PC-9 (cell line): ENCODE results near the gene SLX4. TPM values are rescaled to one million over a fixed set of nuclear protein-coding genes. Genes with fewer than 3 reads are reported as not detected.

ENCODE experiments used
- BruUV-seq: library from RNA; stranded (reverse); fragments of 400-500 nt; replicated peaks from 2 replicates; lab custom pipeline; 2021; lab: Mats Ljungman, UMichigan
- CTCF ChIA-PET: fragments of 300-600 bp; sonication (Branson Sonifier 250); formaldehyde crosslinking; loops from one replicate; lab custom pipeline; 2022; ENCODE audit warnings: antibody characterized with exemption; lab: Charles Lee
- POLR2A ChIA-PET: fragments of 300-600 bp; sonication (Branson Sonifier 250); formaldehyde crosslinking; loops from one replicate; lab custom pipeline; 2022; ENCODE audit warnings: antibody characterized with exemption; ENCODE audit not compliant: unreplicated experiment; lab: Charles Lee
- DNase-seq, 2 experiments: peaks; one replicate each; pipeline versions ENCODE4 v3.0.0 to v3.0.0-alpha.2; 2015 to 2022; ENCODE audit warnings: mixed read lengths in 1 of 2
- H2AFZ ChIP-seq: fragments of 200-600 bp; sonication (generic); 2 replicates; pipeline ENCODE4 v1.8.1; 2017; ENCODE audit warnings: antibody characterized with exemption
- H3F3A ChIP-seq: fragments of 200-600 bp; sonication (generic); 2 replicates; pipeline ENCODE4 v1.8.1; 2017; ENCODE audit warnings: antibody characterized with exemption, mild to moderate bottlenecking, low read depth; ENCODE audit not compliant: insufficient read depth
- H3K27ac ChIP-seq: fragments of 200-600 bp; sonication (generic); 2 replicates; pipeline ENCODE4 v1.6.1; 2016; ENCODE audit warnings: mixed run types
- H3K27me3 ChIP-seq: fragments of 200-600 bp; sonication (generic); 2 replicates; pipeline ENCODE4 v1.6.1; 2016; ENCODE audit warnings: low read depth, mixed run types; ENCODE audit not compliant: insufficient read depth
- H3K36me3 ChIP-seq: fragments of 200-600 bp; sonication (generic); 2 replicates; pipeline ENCODE4 v1.6.1; 2016; ENCODE audit warnings: low read depth, mixed run types
- H3K4me1 ChIP-seq: fragments of 200-600 bp; sonication (generic); replicated peaks from 2 replicates; pipeline ENCODE4 v1.6.1; 2016; ENCODE audit warnings: mixed run types; ENCODE audit not compliant: insufficient read depth
- H3K4me2 ChIP-seq: fragments of 200-600 bp; sonication (generic); 2 replicates; pipeline ENCODE4 v1.6.1; 2017; ENCODE audit warnings: mixed run types
- H3K4me3 ChIP-seq: fragments of 200-600 bp; sonication (generic); 2 replicates; pipeline ENCODE4 v1.6.1; 2016; ENCODE audit warnings: mixed run types
- H3K79me2 ChIP-seq: fragments of 200-600 bp; sonication (generic); 2 replicates; pipeline ENCODE4 v1.6.1; 2017; ENCODE audit warnings: low read depth, mixed run types
- H3K9me2 ChIP-seq: fragments of 200-600 bp; sonication (generic); 2 replicates; pipeline ENCODE4 v1.8.1; 2017; ENCODE audit warnings: mild to moderate bottlenecking; ENCODE audit not compliant: insufficient read depth
- H3K9me3 ChIP-seq: fragments of 200-600 bp; sonication (generic); 2 replicates; pipeline ENCODE4 v1.8.1; 2016; ENCODE audit warnings: low read depth; ENCODE audit not compliant: insufficient read depth
- H4K20me1 ChIP-seq: fragments of 200-600 bp; sonication (generic); 2 replicates; pipeline ENCODE4 v1.8.1; 2017; ENCODE audit not compliant: insufficient read depth
- EZH2 ChIP-seq: fragments of 200-600 bp; sonication (generic); IDR thresholded peaks from 2 replicates; pipeline ENCODE4 v1.8.0; 2017; ENCODE audit warnings: antibody characterized with exemption, low read depth
- intact Hi-C: fragments of 100-400 bp; cut with micrococcal nuclease; formaldehyde crosslinking; loops from one replicate; pipeline ENCODE4 v1.10.0; 2022; ENCODE audit not compliant: unreplicated experiment
- total RNA-seq: library from RNA; stranded (reverse); gene quantifications from 2 replicates; pipeline ENCODE4 v1.2.3, GENCODE V29; 2021
- TF ChIP-seq, protein P1 (sequence below): fragments of 200-600 bp; sonication (generic); conservative IDR thresholded peaks from 2 replicates; pipeline ENCODE4 v1.6.1; 2017; ENCODE audit warnings: mixed run types, antibody characterized with exemption, mild to moderate bottlenecking, moderate library complexity

The SLX4 gene
- total RNA-seq, 1 experiment from 2014 or later, result 13.8 TPM

DNA sequence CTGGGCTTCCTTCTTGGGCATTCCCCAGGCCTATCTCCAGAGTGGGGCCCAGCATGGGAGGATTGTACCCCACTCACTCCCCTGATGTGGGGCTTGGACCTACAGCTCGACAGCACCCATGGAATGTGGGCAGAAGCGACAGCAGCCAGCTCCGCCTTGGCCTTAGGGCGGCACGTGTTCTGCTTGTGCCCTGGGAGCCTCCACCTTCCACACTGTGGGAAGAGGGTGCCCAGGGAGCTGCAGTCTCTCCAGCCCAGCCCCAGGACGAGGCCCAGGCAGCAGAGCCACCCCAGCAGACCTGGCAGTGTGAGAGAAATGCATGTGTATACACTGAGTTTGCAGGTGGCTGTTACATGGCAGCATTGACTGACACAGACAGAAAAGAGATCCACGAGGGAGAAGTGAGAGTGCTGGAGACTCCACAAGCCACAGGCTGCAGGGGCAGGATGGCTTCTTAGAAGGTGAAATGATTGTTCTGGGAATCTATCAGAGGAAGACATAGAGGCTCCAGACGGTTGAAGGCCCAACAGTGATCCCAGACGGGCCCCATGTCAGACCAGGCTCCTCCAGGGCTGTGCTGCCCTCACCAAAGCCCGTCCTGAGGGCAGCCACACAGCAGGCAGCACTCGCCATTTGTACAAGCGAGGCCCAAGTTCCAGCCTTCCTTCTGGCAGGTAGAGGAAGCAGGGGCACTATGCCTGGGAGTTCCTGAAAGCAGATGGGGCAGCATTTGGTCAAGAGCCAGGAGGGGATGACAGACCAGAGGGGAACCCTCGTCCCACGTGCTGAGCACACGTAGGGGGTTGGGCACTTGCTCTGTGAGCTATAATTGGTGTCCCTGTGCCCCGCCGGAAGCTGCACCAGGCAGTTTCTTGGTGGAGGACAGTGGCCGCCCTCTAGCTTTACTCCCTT lies 40.3 kb upstream of the SLX4 start:
- H3F3A ChIP-seq, result peaks cover 31% of the 10 kb centered on the region
- no TSS peak for BruUV-seq
- no peaks in the 10 kb centered on the region for H3K27me3 ChIP-seq
- H3K27ac ChIP-seq, result no peak overlapping the region
- no peak overlapping the region for H3K4me2 ChIP-seq
- ChIA-PET POLR2A (no interaction called here), CTCF (no interaction called here)
- H3K9me3 ChIP-seq, result no peaks in the 10 kb centered on the region
- H3K9me2 ChIP-seq, result no peaks in the 10 kb centered on the region
- H3K4me3 ChIP-seq, result no peak overlapping the region
- H4K20me1 ChIP-seq, result peaks cover 13% of the 10 kb centered on the region; the same call in 1 of the 2 replicates
- H3K4me1 ChIP-seq, result peaks cover 13% of the 10 kb centered on the region
- intact Hi-C loops, result no loop called here
- no peak overlapping the region for H2AFZ ChIP-seq
- no peaks in the 10 kb centered on the region for H3K79me2 ChIP-seq
- no peak for TF ChIP-seq EZH2
- TF ChIP-seq, protein P1, sequence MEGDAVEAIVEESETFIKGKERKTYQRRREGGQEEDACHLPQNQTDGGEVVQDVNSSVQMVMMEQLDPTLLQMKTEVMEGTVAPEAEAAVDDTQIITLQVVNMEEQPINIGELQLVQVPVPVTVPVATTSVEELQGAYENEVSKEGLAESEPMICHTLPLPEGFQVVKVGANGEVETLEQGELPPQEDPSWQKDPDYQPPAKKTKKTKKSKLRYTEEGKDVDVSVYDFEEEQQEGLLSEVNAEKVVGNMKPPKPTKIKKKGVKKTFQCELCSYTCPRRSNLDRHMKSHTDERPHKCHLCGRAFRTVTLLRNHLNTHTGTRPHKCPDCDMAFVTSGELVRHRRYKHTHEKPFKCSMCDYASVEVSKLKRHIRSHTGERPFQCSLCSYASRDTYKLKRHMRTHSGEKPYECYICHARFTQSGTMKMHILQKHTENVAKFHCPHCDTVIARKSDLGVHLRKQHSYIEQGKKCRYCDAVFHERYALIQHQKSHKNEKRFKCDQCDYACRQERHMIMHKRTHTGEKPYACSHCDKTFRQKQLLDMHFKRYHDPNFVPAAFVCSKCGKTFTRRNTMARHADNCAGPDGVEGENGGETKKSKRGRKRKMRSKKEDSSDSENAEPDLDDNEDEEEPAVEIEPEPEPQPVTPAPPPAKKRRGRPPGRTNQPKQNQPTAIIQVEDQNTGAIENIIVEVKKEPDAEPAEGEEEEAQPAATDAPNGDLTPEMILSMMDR, result no peak
- H3K36me3 ChIP-seq, result peaks cover 13% of the 10 kb centered on the region; the same call in 1 of the 2 replicates
- no peak for DNase-seq

DNA sequence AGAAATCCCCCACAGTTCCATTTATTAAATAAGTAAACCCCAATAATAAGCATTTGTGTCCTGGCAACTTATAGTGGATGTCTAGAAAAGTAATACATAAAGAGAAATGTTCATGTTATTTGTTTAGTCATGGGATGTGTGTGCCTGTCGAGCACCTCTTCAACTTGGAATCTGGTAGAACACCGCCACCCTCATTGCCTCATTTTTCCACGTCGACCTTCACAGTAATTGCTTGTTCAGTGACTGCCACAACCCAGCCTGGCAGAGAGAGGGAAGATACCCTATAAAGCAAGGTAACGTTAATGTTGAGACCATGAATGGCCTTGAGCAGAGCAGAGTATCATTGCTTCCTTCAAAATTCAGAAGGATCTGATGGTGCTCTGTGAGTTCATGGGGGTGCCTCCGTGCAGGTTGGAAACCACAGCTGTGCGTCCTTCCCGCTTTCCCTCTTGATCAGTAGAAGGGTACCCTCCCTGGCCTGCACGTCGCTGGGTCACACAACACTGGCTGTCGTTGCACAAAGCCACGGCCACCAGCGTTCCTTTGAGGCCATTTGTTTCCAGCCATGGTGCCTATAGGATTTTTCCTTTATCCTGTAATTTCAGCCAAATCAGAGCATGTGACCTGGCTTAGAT lies 39.3 kb upstream of the SLX4 start:
- Histone ChIP-seq H4K20me1 (peaks cover 15% of the 10 kb centered on the region; the same call in 1 of the 2 replicates), H3K9me2 (no peaks in the 10 kb centered on the region), H3K36me3 (peaks cover 11% of the 10 kb centered on the region; the same call in 1 of the 2 replicates), H3K27me3 (no peaks in the 10 kb centered on the region), H3F3A (peaks cover 38% of the 10 kb centered on the region), H3K4me1 (peaks cover 19% of the 10 kb centered on the region), H3K9me3 (no peaks in the 10 kb centered on the region), H2AFZ (no peak overlapping the region), H3K27ac (no peak overlapping the region), H3K4me2 (no peak overlapping the region), H3K79me2 (no peaks in the 10 kb centered on the region), H3K4me3 (no peak overlapping the region)
- ChIA-PET CTCF (no interaction called here), POLR2A (no interaction called here)
- TF ChIP-seq EZH2, result no peak
- TF ChIP-seq, protein P1, result no peak
- BruUV-seq, result no TSS peak
- intact Hi-C loops, result no loop called here
- DNase-seq, result no peak

DNA sequence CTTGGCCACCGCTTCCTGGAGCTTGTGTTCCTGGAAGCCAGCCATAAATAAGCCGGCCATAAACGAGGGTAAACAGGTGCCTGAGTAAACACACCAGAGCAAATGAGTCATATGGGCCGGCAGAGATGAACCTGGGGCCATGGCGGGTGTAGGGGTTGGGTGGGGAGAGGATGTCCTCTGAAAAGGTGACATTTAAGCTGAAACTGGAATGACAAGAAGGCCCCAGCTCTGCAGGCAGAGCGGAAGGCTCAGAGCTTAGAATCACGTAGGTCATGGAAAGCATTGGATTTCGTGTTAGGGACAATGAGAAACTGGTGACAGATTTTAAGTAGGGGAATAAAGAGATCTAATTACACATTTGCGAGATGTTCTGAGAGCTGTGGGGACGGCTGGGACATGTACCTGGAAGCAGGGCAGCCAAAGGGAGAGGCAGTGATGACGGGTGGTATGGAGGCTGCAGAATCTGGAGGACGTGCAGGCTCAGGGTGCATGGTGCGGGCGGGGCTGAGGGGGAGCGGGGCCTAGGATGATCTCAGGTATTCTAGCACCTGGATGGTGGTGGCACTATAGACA lies 35.0 kb upstream of the SLX4 start:
- intact Hi-C loops, result loop anchor here (2.0 to 10.0 kb wide), 4 partner anchors 36 to 492 kb away; partner anchors contain the start of gene SLX4
- TF ChIP-seq, protein P1, result no peak
- TF ChIP-seq EZH2, result no peak
- Histone ChIP-seq H3F3A (peaks cover 48% of the 10 kb centered on the region), H3K27me3 (no peaks in the 10 kb centered on the region), H3K9me2 (no peaks in the 10 kb centered on the region), H4K20me1 (peaks cover 12% of the 10 kb centered on the region; the same call in 1 of the 2 replicates), H3K9me3 (no peaks in the 10 kb centered on the region), H3K79me2 (0 out of 2 replicates have a peak, but pooled peaks cover 4% of the 10 kb centered on the region), H3K4me1 (peaks cover 49% of the 10 kb centered on the region), H3K36me3 (0 out of 2 replicates have a peak, but pooled peaks cover 6% of the 10 kb centered on the region), H3K27ac (peak overlapping the region; percentile 51), H3K4me2 (peak overlapping the region; percentile 52), H2AFZ (no peak overlapping the region), H3K4me3 (no peak overlapping the region)
- ChIA-PET CTCF (no interaction called here), POLR2A (interaction anchor here (0.5 to 1.0 kb wide), 8 partner anchors 60 to 728 kb away, joined by 3 to 11 read pairs (median 5); no protein-coding TSS in a partner anchor)
- peak; percentile 92 for DNase-seq
- no TSS peak for BruUV-seq
